K562 treated with DMSO at 1 percent for 24 hours (cell line): ENCODE measurements around the gene PPARGC1A. TPM values are rescaled to one million over a fixed set of nuclear protein-coding genes. Genes with fewer than 3 reads are reported as not detected.

Source experiments
- total RNA-seq: library from RNA; unstranded; fragments of 300-600 nt; gene quantifications from 2 replicates; pipeline ENCODE4 v1.2.3, GENCODE V29; 2022; ENCODE audit warnings: low read depth; ENCODE audit not compliant: insufficient read depth

PPARGC1A gene
- total RNA-seq, result not detected in 2 replicates

GRCh38 chr4:23889814-23890341 is at the start of gene PPARGC1A:
Gene PPARGC1A, minus strand, starts transcription at chr4:23890047. Its CDS starts 90 bp downstream, at chr4:23889957.

